GM12892 (cell line): Measurements from ENCODE around the gene TEX52.

Experiments used
- DNase-seq: peaks from one replicate; pipeline ENCODE4 v3.0.0; 2011; ENCODE audit not compliant: insufficient read length
- FAIRE-seq: peaks from 2 replicates; lab custom pipeline; 2011; peaks lifted over from hg19 to GRCh38; lab: Jason Lieb, UNC
- POLR2A ChIP-seq: IDR thresholded peaks from 2 replicates; pipeline ENCODE4 v1.6.1; 2011; ENCODE audit warnings: low read depth, low read length, control low read depth
- POLR2AphosphoS5 ChIP-seq: IDR thresholded peaks from 2 replicates; pipeline ENCODE4 v1.6.1; 2011; ENCODE audit warnings: low read depth, low read length, control low read depth
- TAF1 ChIP-seq: IDR thresholded peaks from 2 replicates; pipeline ENCODE4 v1.6.1; 2011; ENCODE audit warnings: low read depth, mild to moderate bottlenecking, control low read depth, low read length, borderline replicate concordance

TEX52 gene

GRCh38 chr12:2824541-2824940, 32.3 kb downstream of the TEX52 start:
- TF ChIP-seq POLR2AphosphoS5 (no peak), TAF1 (no peak), POLR2A (no peak)
- DNase-seq (no peak), FAIRE-seq (no peak)

- FAIRE-seq = no peak
- DNase-seq = no peak
- no peak for TF ChIP-seq POLR2A
Observed at GRCh38 chr12:2823483-2823882, 33.4 kb downstream of the TEX52 start.

DNA sequence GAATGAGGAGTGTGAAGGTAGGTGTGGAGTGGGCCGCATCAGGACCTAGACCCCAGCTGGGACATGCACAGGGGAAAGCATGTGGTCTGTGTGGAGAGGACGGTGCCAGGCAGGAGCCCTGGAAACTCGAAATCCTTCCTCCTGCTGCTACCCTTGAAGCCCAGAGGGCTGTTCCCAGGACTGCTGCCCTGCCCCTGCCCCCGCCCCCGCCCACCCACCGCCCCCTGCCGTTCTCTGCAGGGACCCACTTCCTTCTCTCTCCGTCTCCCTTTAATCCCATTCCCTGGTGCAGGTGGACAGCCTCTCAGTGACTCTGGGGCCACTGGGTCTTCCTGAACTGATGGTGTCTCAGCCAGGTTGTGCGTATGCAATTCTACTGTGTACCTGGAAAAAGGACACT, 36.4 kb downstream of the TEX52 start:
- DNase-seq (no peak), FAIRE-seq (no peak)
- TF ChIP-seq POLR2AphosphoS5 = no peak
- no peak for TF ChIP-seq POLR2A
- TF ChIP-seq TAF1 = no peak

GRCh38 chr12:2819810-2820209, 37.0 kb downstream of the TEX52 start:
- no peak for FAIRE-seq
- DNase-seq = no peak
- TF ChIP-seq TAF1 = no peak
- no peak for TF ChIP-seq POLR2A
- TF ChIP-seq POLR2AphosphoS5 = no peak

GRCh38 chr12:2813214-2814185, 43.3 kb downstream of the TEX52 start:
- no peak for DNase-seq
- FAIRE-seq = peak; percentile 33
- TF ChIP-seq POLR2A (no peak), POLR2AphosphoS5 (no peak), TAF1 (no peak)

- TF ChIP-seq POLR2AphosphoS5 = peak; percentile 99
- TF ChIP-seq POLR2A = peak; percentile 99
- TF ChIP-seq TAF1 = peak; percentile 77
- DNase-seq (peak; percentile 87), FAIRE-seq (peak; percentile 97)
Observed at GRCh38 chr12:2812290-2813213, 44.3 kb downstream of the TEX52 start, which contains the start of gene ITFG2. TSS of gene ITFG2 (plus strand) at chr12:2812668. CDS start at chr12:2812761, 93 bp downstream.

GRCh38 chr12:2811801-2812200, 45.0 kb downstream of the TEX52 start:
- FAIRE-seq = no peak
- TF ChIP-seq POLR2A (no peak), POLR2AphosphoS5 (no peak), TAF1 (no peak)

DNA sequence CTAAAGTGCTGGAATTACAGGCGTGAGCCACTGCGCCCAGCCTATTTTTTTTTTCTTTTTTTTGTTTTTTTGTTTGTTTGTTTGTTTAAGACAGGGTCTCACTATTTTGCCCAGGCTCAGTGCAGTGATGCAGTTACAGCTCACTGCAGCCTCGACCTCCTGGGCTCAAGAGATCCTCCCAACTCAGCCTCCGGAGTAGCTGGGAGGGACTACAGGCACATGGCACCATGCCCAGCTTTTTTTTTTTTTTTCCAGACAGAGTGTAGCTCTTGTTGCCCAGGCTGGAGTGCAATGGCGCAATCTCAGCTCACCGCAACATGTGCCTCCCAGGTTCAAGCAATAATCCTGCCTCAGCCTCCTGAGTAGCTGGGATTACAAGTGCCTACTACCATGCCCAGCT, 50.1 kb downstream of the TEX52 start:
- FAIRE-seq (no peak), DNase-seq (no peak)
- TF ChIP-seq TAF1 (no peak), POLR2AphosphoS5 (no peak), POLR2A (no peak)

More at GRCh38 chr12:2811801-2812200, 45.0 kb downstream of the TEX52 start:
- DNase-seq = no peak

GRCh38 chr12:2805143-2805520, 51.7 kb downstream of the TEX52 start:
- TF ChIP-seq TAF1 (no peak), POLR2AphosphoS5 (no peak), POLR2A (no peak)
- DNase-seq (no peak), FAIRE-seq (no peak)

DNA sequence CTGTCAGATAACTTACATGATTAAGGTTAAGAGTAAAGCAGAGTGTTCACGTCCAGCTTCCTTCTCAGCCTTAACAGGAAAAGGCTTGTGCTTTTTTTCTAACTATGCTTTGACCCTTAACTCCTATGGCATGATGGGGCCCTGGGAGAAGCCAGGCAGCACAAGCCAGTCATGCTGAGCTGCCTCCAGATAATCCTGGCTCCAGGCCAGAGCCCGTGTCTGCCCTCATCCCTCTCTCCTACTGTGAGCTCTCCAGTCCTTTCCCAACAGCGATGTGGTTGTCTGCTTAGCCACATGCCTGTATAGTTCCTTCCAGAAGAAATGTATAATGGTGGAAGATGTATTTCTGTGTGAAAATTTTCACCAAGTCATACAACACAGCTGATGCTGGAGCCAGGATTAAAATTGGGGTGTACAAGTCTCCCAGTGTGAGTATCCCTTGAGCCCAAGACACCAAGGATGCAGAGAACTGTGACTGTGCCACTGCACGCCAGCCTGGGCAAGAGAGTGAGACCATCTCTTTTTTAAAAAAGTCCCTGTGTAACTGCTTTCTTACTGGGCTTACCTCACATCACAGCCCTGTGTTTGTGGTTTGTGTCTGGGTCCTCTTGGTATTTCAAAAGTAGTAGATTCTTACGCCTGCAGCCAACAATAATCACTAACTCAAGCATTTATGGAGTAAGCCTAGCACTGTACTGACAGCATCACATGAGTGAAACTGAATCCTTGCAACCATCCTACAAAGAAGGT, 52.3 kb downstream of the TEX52 start:
- TF ChIP-seq POLR2AphosphoS5 (no peak), TAF1 (no peak), POLR2A (no peak; the same call in 1 of the 2 replicates)
- peak; percentile 21 for FAIRE-seq
- DNase-seq = no peak
